Activated CD8-positive, alpha-beta T cell treated with anti-CD3 and anti-CD28 coated beads for 36 hours (primary cell): ENCODE data around the gene LRRC8E. TPM values are rescaled to one million over a fixed set of nuclear protein-coding genes. Genes with fewer than 3 reads are reported as not detected.

Source experiments
- ATAC-seq: fragments of 200-7000 bp; cut with Tn5 transposase; one replicate; pipeline ENCODE4 v1.10.0; 2021; ENCODE audit warnings: mild to moderate bottlenecking, moderate library complexity
- CTCF ChIA-PET: fragments of 350-600 bp; sonication (Branson Sonifier 250); formaldehyde crosslinking; loops from one replicate; lab custom pipeline; 2021; ENCODE audit warnings: antibody characterized with exemption; lab: Charles Lee
- POLR2A ChIA-PET: fragments of 350-600 bp; sonication (Branson Sonifier 250); formaldehyde crosslinking; loops from one replicate; lab custom pipeline; 2021; ENCODE audit warnings: antibody characterized with exemption; lab: Charles Lee
- DNase-seq: peaks from one replicate; pipeline ENCODE4 v3.0.0-alpha.2; 2020
- H3K27ac Mint-ChIP-seq: one replicate; pipeline ENCODE4 v1.8.0; 2021; ENCODE audit warnings: mild to moderate bottlenecking, mixed read lengths
- H3K27me3 Mint-ChIP-seq: one replicate; pipeline ENCODE4 v1.8.0; 2021; ENCODE audit warnings: mixed read lengths
- H3K36me3 Mint-ChIP-seq: one replicate; pipeline ENCODE4 v1.8.0; 2021; ENCODE audit warnings: low read depth, mixed read lengths
- H3K4me1 Mint-ChIP-seq: one replicate; pipeline ENCODE4 v1.8.0; 2021; ENCODE audit warnings: low read depth, mixed read lengths
- H3K4me3 Mint-ChIP-seq: one replicate; pipeline ENCODE4 v1.8.0; 2021; ENCODE audit warnings: mild to moderate bottlenecking, moderate library complexity, mixed read lengths
- H3K9me3 Mint-ChIP-seq: one replicate; pipeline ENCODE4 v1.8.0; 2021; ENCODE audit warnings: mixed read lengths
- CTCF ChIP-seq: fragments of 200-600 bp; IDR thresholded peaks from one replicate; pipeline ENCODE4 v1.8.0; 2022; ENCODE audit warnings: antibody characterized with exemption, mild to moderate bottlenecking
- intact Hi-C: fragments of 100-400 bp; cut with micrococcal nuclease; formaldehyde crosslinking; loops from one replicate; pipeline ENCODE4 v1.10.0; 2022
- total RNA-seq, 2 experiments: library from RNA; stranded (reverse); gene quantifications; one replicate each; pipeline ENCODE4 v1.2.3, GENCODE V29; 2021

The LRRC8E gene
- total RNA-seq, 2 experiments from 2014 or later: not detected

- Mint-ChIP-seq H3K9me3 (no peaks in the 10 kb centered on the region), H3K27me3 (peaks cover 6% of the 10 kb centered on the region), H3K4me3 (no peak overlapping the region), H3K4me1 (peaks cover 6% of the 10 kb centered on the region), H3K27ac (no peak overlapping the region), H3K36me3 (no peaks in the 10 kb centered on the region)
- POLR2A ChIA-PET: no interaction called here
- CTCF ChIA-PET: interaction anchor here (1.0 kb wide), 1 partner anchor 26 kb away, joined by 3 read pairs; no protein-coding TSS in a partner anchor
- intact Hi-C loops: no loop called here
- no peak for TF ChIP-seq CTCF
- no peak for DNase-seq
- ATAC-seq: no peak
Measured at GRCh38 chr19:7894612-7895309, 6.5 kb downstream of the LRRC8E start.

- no peak for ATAC-seq
- H3K27ac Mint-ChIP-seq: no peak overlapping the region
- peaks cover 3% of the 10 kb centered on the region for H3K27me3 Mint-ChIP-seq
- ChIA-PET POLR2A (no interaction called here), CTCF (no interaction called here)
- no peaks in the 10 kb centered on the region for H3K9me3 Mint-ChIP-seq
- H3K4me3 Mint-ChIP-seq: no peak overlapping the region
- no peak for TF ChIP-seq CTCF
- H3K36me3 Mint-ChIP-seq: no peaks in the 10 kb centered on the region
- peaks cover 6% of the 10 kb centered on the region for H3K4me1 Mint-ChIP-seq
- intact Hi-C loops: no loop called here
- DNase-seq: no peak
Measured at GRCh38 chr19:7895565-7895964, 7.3 kb downstream of the LRRC8E start.

DNA sequence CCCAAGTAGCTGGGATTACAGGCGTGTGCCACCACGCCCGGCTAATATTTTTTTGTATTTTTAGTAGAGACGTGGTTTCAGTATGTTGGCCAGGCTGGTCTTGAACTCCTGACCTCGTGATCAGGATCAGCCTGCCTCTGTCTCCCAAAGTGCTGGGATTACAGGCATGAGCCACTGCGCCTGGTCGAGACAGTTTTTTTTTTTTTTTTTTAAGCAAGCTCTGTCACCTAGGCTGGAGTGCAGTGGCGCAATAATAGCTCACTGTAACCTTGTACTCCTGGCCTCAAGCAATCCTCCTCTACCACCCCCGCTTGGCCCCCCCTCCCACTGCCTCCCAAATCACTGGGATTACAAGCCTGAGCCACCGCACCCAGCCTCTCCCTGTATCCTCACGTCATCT lies 9.0 kb downstream of the LRRC8E start:
- intact Hi-C loops: no loop called here
- H3K27ac Mint-ChIP-seq: no peak overlapping the region
- peaks cover 6% of the 10 kb centered on the region for H3K4me1 Mint-ChIP-seq
- TF ChIP-seq CTCF: no peak
- no peak for ATAC-seq
- no peak overlapping the region for H3K4me3 Mint-ChIP-seq
- ChIA-PET CTCF (interaction anchor here (0.9 to 1.2 kb wide), 2 partner anchors 28 to 46 kb away, joined by 3 to 5 read pairs; partner anchors contain the start of gene TIMM44), POLR2A (no interaction called here)
- H3K9me3 Mint-ChIP-seq: no peaks in the 10 kb centered on the region
- DNase-seq: no peak
- no peaks in the 10 kb centered on the region for H3K36me3 Mint-ChIP-seq
- H3K27me3 Mint-ChIP-seq: no peaks in the 10 kb centered on the region

- no peak overlapping the region for H3K4me3 Mint-ChIP-seq
- no peaks in the 10 kb centered on the region for H3K27me3 Mint-ChIP-seq
- no peak for ATAC-seq
- no peak for TF ChIP-seq CTCF
- ChIA-PET CTCF (interaction anchor here (1.2 to 1.3 kb wide), 3 partner anchors 22 to 46 kb away, joined by 3 to 6 read pairs (median 4); no protein-coding TSS in a partner anchor), POLR2A (interaction anchor here (0.6 to 2.2 kb wide), 2 partner anchors 37 to 1505 kb away, joined by 4 to 6 read pairs; no protein-coding TSS in a partner anchor)
- DNase-seq: no peak
- peaks cover 7% of the 10 kb centered on the region for H3K4me1 Mint-ChIP-seq
- intact Hi-C loops: no loop called here
- H3K27ac Mint-ChIP-seq: no peak overlapping the region
- no peaks in the 10 kb centered on the region for H3K9me3 Mint-ChIP-seq
- H3K36me3 Mint-ChIP-seq: no peaks in the 10 kb centered on the region
Measured at GRCh38 chr19:7898967-7899366, 10.7 kb downstream of the LRRC8E start.

DNA sequence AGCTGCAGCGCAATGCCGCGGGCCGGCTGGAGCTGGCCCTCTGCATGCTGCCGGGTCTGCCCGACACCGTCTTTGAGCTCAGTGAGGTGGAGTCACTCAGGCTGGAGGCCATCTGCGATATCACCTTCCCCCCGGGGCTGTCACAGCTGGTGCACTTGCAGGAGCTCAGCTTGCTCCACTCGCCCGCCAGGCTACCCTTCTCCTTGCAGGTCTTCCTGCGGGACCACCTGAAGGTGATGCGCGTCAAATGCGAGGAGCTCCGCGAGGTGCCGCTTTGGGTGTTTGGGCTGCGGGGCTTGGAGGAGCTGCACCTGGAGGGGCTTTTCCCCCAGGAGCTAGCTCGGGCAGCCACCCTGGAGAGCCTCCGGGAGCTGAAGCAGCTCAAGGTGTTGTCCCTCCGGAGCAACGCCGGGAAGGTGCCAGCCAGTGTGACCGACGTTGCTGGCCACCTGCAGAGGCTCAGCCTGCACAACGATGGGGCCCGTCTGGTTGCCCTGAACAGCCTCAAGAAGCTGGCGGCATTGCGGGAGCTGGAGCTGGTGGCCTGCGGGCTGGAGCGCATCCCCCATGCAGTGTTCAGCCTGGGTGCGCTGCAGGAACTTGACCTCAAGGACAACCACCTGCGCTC lies 11.6 kb downstream of the LRRC8E start:
- H3K27me3 Mint-ChIP-seq: no peaks in the 10 kb centered on the region
- POLR2A ChIA-PET: interaction anchor here (1.8 to 2.2 kb wide), 2 partner anchors 12 to 38 kb away, joined by 5 to 6 read pairs; partner anchors contain the start of gene LRRC8E

More for the DNA sequence above, 11.6 kb downstream of the LRRC8E start:
- DNase-seq: no peak
- ATAC-seq: no peak
- no peaks in the 10 kb centered on the region for H3K9me3 Mint-ChIP-seq
- no peak overlapping the region for H3K4me3 Mint-ChIP-seq
- peaks cover 7% of the 10 kb centered on the region for H3K4me1 Mint-ChIP-seq
- CTCF ChIA-PET: interaction anchor here (1.2 to 2.0 kb wide), 4 partner anchors 21 to 219 kb away, joined by 3 to 6 read pairs (median 4); partner anchors contain the start of gene TRAPPC5
- H3K27ac Mint-ChIP-seq: no peak overlapping the region
- peaks cover 6% of the 10 kb centered on the region for H3K36me3 Mint-ChIP-seq
- intact Hi-C loops: no loop called here
- no peak for TF ChIP-seq CTCF
